GM19438 (cell line): ENCODE results near the gene FBN2.

Source experiments
- ATAC-seq: cut with Tn5 transposase; IDR thresholded peaks from one replicate; pipeline ENCODE4 v1.9.1; 2021; ENCODE audit warnings: low read depth; ENCODE audit not compliant: unreplicated experiment

The FBN2 gene

GRCh38 chr5:128378632-128379031 lies 159.4 kb downstream of the FBN2 start:
- no peak for ATAC-seq

DNA sequence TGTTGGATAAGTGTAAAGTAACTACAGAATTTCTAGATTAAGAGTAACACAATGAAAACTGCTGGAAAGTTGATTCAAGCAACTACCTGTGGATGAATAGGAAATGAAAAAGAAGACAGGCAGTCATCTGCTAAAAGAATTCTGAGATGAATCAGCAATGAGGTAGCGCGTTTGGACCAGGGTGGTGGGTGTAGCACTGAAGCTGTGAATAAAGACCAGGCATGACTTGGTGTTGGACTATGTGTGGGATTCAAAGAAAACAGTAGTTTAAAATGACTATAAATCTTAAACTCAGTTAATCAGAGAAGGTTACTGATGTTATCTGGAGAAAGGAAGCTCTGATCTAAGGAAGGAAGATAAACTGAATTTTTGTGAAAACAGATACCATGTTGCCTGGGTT lies 159.8 kb downstream of the FBN2 start:
- ATAC-seq: no peak

GRCh38 chr5:128376577-128376976 lies 161.5 kb downstream of the FBN2 start:
- ATAC-seq: no peak

- ATAC-seq: no peak
Measured at GRCh38 chr5:128366147-128366546, 171.9 kb downstream of the FBN2 start.

DNA sequence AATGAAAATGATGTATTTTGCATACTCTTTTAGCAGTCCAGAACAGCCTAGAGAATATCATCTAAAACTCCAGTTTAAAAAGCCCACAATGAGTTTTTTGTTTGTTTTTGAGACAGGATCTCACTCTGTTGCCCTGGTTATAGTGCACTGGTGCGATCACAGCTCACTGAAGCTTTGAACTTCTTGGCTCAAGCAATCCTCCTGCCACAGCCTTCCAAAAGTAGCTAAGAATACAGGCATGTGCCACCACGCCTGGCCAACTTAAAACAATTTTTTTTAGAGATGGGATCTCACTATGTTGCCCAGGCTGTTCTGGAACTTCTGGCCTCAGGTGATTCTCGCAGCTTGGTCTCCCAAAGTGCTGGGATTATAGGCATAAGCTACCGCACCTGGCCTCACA lies 175.7 kb downstream of the FBN2 start:
- no peak for ATAC-seq

GRCh38 chr5:128358826-128359225 lies 179.2 kb downstream of the FBN2 start:
- no peak for ATAC-seq

DNA sequence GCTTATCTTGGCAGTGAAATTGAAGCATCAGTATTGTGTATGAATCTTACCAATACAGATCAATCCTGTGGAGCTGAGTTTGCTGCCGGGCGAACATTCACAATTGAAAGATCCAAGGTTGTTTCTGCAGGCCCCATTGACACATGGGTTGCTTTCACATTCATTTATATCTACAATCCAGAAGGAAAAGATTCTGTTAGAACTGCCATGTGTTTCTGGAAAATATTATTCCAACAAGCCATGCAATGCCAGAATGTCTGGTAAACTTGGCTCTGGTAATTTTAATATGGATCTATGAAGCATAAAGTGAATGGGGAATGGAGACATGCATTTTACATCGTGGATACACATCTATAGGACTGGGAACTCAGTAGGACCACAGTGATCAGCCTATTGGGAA lies 180.8 kb downstream of the FBN2 start:
- ATAC-seq: no peak

GRCh38 chr5:128355961-128356360 lies 182.1 kb downstream of the FBN2 start:
- no peak for ATAC-seq

DNA sequence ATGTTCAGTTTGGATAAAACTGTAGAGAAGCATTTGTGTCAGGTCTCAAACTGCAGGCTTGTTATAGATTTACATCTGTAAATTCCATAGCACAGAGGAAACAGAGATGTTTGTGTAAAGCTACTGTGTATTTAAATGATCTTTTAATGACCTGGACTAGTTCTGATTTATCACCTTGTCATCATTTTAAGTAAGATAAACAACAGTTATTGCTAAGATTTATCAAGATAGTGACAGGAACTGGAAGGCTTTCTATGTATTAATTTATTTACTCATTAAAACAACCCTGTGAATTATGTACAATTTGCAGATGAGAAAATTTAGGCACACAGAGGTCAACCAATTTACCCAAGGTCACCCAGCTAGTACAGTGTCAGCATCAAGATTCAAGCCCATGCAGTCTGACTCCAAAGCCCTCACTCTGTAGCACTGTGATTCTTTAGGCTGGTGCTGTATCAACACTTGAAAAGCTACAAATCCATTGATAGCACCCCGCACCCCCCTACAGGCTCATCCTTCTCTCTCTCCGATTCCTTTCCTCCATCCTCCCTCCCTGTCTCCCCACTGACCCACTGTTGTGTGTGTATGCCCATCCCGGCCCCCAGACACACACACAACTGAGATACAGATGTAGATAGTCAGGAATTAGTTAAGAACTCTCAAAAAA lies 184.5 kb downstream of the FBN2 start:
- no peak for ATAC-seq

GRCh38 chr5:128350705-128351104 lies 187.3 kb downstream of the FBN2 start:
- ATAC-seq: no peak

GRCh38 chr5:128349044-128349858 lies 188.8 kb downstream of the FBN2 start:
- ATAC-seq: no peak

- no peak for ATAC-seq
Measured at GRCh38 chr5:128346038-128346437, 192.0 kb downstream of the FBN2 start.

DNA sequence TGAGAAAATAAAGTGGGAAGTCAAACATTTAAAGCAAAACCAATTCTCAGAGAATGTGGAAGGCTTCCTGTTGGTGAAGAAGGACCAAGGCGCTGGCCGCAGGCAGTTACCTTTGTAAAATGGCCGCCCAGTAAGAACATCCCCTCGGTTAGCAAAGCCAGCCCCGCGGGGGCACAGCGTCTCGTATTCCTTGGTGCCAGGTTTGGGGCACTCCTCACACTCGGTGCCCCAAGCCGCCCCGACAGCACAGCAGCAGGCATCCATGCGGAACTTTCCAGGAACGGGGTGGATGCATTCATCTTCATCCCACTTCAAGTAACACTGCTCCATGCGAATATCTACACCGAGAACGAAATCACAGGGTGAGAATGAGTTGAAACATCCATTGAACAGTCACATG lies 192.8 kb downstream of the FBN2 start:
- ATAC-seq: no peak

DNA sequence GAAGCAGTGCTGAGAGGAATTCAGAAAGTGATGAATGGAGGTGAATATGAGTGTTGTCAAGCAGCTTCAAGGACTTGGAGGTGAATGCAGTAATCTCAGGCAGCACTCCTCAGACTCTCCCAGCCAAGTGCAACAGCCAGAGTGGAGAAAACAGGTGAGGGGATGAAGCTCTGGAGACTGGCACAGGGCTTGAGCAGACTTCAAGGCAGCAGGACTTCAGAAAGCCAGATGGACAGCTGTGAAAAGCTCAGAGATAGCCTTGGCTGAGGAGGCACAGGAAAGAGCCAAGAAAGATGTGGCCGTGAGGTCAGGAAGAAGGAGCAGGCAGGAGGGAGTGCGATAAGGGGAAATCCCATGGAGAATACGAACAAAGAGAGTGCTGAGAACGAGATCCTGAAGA lies 194.9 kb downstream of the FBN2 start:
- ATAC-seq: no peak

GRCh38 chr5:128341056-128341455 lies 197.0 kb downstream of the FBN2 start:
- ATAC-seq: no peak

DNA sequence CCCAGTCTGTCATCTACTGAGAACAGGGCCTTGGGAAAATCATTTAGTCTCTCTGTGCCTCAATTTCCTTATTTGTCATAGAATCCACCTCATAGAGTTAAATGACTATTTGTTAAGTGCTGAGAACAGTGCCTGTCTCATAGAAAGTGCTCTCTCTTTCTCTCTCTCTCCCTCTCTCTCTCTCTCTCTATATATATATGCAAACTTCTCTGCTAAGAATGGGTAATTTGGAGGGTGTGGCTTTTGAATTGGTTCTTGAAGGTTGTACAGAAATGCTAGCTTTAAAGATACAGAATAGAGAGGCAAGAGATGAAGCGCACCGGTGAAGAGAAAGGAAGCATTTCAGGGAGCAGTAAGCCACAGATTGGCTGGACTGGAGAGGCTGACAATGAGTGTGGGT lies 197.4 kb downstream of the FBN2 start:
- ATAC-seq: no peak

DNA sequence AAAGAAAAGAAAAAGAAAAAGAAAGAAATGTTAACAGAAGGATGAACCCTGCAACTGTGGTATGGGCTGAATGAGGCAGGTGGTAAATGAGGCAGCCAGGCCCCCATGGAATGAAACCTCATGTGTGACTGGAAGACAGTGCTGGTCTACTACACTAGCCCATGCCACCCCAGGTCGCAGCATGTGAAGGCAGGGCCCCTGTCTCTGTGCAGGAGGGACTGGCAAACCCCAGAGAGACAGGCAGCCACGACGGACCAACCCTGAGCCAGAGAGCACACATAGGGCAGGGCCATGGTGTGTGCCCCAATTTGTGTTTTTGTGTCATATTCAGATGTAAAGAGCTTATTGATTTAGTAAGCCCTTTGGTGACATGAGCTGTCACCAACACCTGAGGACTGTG lies 198.5 kb downstream of the FBN2 start:
- no peak for ATAC-seq

DNA sequence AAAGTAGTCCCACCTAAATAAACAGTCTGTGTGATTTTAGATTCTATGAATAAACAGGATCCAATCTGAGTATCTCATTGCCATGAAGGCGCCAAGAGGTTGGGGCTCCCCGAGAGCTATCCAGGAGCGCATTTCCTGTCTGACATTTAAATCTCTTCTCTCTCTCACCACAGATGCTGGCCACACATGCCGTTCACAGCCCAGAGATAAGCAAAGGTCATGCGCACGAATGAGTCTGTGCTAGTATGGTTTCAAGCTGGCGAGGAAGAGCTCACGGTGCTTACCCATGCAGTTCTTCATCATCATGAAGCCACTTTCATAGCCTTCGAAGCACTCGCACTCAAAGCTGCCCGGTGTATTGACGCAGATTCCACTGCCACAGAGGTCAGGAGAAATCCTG lies 199.4 kb downstream of the FBN2 start:
- ATAC-seq: no peak

DNA sequence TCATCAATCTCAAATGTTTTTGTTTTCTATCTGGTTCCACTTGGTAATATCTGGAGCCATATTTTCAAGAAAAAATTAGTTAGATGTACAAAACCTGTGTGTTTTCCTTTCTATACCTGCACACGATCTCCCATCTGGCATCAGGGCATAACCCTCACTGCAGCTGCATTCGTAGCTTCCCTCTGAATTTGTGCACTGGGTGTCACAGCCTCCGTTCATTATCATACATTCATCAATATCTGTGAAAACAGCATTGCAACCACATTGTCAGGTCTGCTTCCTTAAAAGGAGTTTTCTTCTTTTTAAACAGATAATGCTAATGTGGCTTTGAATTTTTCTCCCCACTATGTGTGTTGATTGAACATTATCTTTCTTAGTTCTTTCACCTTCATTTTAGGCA lies 202.7 kb downstream of the FBN2 start:
- ATAC-seq: no peak

- ATAC-seq: no peak
Measured at GRCh38 chr5:128334010-128334716, 203.9 kb downstream of the FBN2 start.

GRCh38 chr5:128331261-128331660 lies 206.8 kb downstream of the FBN2 start:
- ATAC-seq: no peak
